ENCODE measurements around the gene KLRC4.
"Not testable (repeated sequence)": the region's sequence is repeated elsewhere in the genome, so short reads cannot be mapped to it uniquely, and the experiment has no call there.

KLRC4 gene

GRCh38 chr12:10368206-10369171 is 41.1 kb downstream of the KLRC4 start:
- no peak for DNase-seq (ENCODE audit: low read depth, low spot score)

- DNase-seq (ENCODE audit: low read depth, low spot score) = not testable (repeated sequence)
Observed at GRCh38 chr12:10367714-10368113, 41.8 kb downstream of the KLRC4 start.

- no peak for DNase-seq (ENCODE audit: low read depth, low spot score)
Observed at GRCh38 chr12:10366875-10367274, 42.7 kb downstream of the KLRC4 start.

- no peak for DNase-seq (ENCODE audit: low read depth, low spot score)
Observed at GRCh38 chr12:10365696-10366405, 43.7 kb downstream of the KLRC4 start.

- peak; percentile 16 for DNase-seq (ENCODE audit: low read depth, low spot score)
Observed at GRCh38 chr12:10364815-10365622, 44.5 kb downstream of the KLRC4 start.

- DNase-seq (ENCODE audit: low read depth, low spot score) = no peak
Observed at GRCh38 chr12:10363914-10364814, 45.4 kb downstream of the KLRC4 start.

GRCh38 chr12:10363658-10363913 is 46.0 kb downstream of the KLRC4 start:
- no peak for DNase-seq (ENCODE audit: low read depth, low spot score)

GRCh38 chr12:10362828-10363657 is 46.5 kb downstream of the KLRC4 start:
- DNase-seq (ENCODE audit: low read depth, low spot score) = no peak

GRCh38 chr12:10362325-10362724 is 47.2 kb downstream of the KLRC4 start:
- DNase-seq (ENCODE audit: low read depth, low spot score) = no peak

- no peak for DNase-seq (ENCODE audit: low read depth, low spot score)
Observed at GRCh38 chr12:10361622-10362021, 47.9 kb downstream of the KLRC4 start.

GRCh38 chr12:10361084-10361483 is 48.5 kb downstream of the KLRC4 start:
- DNase-seq (ENCODE audit: low read depth, low spot score) = no peak

- no peak for DNase-seq (ENCODE audit: low read depth, low spot score)
Observed at GRCh38 chr12:10358969-10359368, 50.6 kb downstream of the KLRC4 start.

GRCh38 chr12:10358131-10358530 is 51.4 kb downstream of the KLRC4 start:
- DNase-seq (ENCODE audit: low read depth, low spot score) = no peak

Measured in activated CD4-positive, CD25-positive, alpha-beta regulatory T cell treated with anti-CD3 and anti-CD28 coated beads, Interleukin-2, amount 50 U/mL, for 16 hours (primary cell).